Ascending aorta (tissue), 2 donors: ENCODE results near the gene TTBK2. TPM values are rescaled to one million over a fixed set of nuclear protein-coding genes. Genes with fewer than 3 reads are reported as not detected.
"Not testable (repeated sequence)": the region's sequence is repeated elsewhere in the genome, so short reads cannot be mapped to it uniquely, and the experiment has no call there.

Experiments
- DNase-seq, 2 donors: peaks; one replicate each; pipeline ENCODE4 v3.0.0-alpha.2; 2019; ENCODE audit warnings: low spot score in 2 of 2
- H3K27ac ChIP-seq, 2 donors: fragments of 200-600 bp; sonication (generic); one replicate each; pipeline ENCODE4 v1.5.1; 2016 to 2017; ENCODE audit warnings: mild to moderate bottlenecking in 1 of 2
- H3K27me3 ChIP-seq: fragments of 200-600 bp; sonication (generic); one replicate; pipeline ENCODE4 v1.5.1; 2017
- H3K36me3 ChIP-seq, 2 donors: fragments of 200-600 bp; sonication (generic); one replicate each; pipeline ENCODE4 v1.5.1; 2016
- H3K4me1 ChIP-seq, 2 donors: fragments of 200-600 bp; sonication (generic); one replicate each; pipeline ENCODE4 v1.5.1; 2016 to 2017; ENCODE audit warnings: mild to moderate bottlenecking in 1 of 2
- H3K4me3 ChIP-seq, 2 donors: fragments of 200-600 bp; sonication (generic); one replicate each; pipeline ENCODE4 v1.5.1; 2016 to 2017; ENCODE audit warnings: mild to moderate bottlenecking in 1 of 2
- H3K9me3 ChIP-seq, 2 donors: fragments of 200-600 bp; sonication (generic); one replicate each; pipeline ENCODE4 v1.5.1; 2016
- intact Hi-C: fragments of 100-400 bp; cut with DNase I; formaldehyde crosslinking; loops from one replicate; pipeline ENCODE4 v1.15.1; 2023
- total RNA-seq: library from RNA; depleted of rRNA; stranded (reverse); fragments of >200 nt; gene quantifications from one replicate; pipeline ENCODE4 v1.1.0, GENCODE V29; 2016
- TF ChIP-seq, protein P1 (sequence below), 3 experiments: fragments of 200-600 bp in 2 of 3; fragments of 450-650 bp in 1 of 3; sonication (generic) in 2 of 3; IDR thresholded peaks; one replicate each; pipeline ENCODE4 v1.5.1; 2016 to 2019; ENCODE audit warnings: antibody characterized with exemption in 3 of 3, mild to moderate bottlenecking in 1 of 3, moderate library complexity in 1 of 3

The TTBK2 gene
- total RNA-seq, 1 donor from 2014 or later: 25.3 TPM

DNA sequence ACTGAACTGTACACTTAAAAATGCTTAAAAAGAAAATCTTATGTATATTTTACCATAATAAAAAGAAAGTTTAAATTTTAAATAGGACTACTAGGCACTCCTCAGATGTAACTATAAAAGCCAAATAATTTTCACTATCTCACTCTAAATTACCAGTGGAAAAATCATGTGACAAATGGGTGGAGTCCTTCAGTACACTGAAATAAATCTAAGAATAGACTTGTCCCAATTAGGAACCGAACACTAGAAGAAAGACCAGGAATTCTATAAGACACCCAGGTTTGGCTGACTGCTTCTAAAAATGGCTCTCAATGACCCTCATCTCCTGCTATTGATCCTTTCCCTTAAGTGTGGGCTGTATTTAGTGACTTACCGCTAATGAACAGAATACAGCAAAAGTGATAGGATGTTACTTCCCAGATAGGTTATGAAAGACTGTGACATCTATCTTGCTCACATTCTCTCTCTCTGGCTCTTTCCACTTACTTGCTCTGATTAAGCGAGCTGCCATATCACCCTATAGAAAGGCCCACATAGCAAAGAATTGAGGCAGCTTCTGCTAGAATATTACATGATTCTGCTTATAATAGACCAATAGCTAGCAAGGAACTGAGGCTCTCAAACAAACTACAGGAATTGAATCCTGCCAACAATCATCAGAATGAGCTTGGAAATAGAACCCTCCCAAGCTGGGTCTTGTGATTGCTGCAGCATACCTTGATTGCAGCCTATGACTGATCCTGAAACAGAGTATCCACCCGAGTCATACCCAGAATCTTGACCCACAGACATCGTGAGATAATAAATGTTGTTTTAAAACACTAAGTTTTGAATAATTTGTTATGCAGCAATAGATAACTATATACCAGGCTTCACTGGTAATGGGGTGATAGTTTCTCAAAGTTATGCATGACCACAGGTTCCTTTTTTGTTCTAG is 16.9 kb downstream of the TTBK2 start:
- Histone ChIP-seq H3K4me3 (no peak overlapping the region), H3K36me3 (no peaks in the 10 kb centered on the region), H3K9me3 (no peaks in the 10 kb centered on the region), H3K27me3 (no peaks in the 10 kb centered on the region), H3K4me1 (peaks cover 0 to 2% of the 10 kb centered on the region in 2 donors), H3K27ac (peak overlapping the region in 1 of 2 donors; percentile 34)
- DNase-seq: no peak
- intact Hi-C loops: no loop called here
- TF ChIP-seq, protein P1, sequence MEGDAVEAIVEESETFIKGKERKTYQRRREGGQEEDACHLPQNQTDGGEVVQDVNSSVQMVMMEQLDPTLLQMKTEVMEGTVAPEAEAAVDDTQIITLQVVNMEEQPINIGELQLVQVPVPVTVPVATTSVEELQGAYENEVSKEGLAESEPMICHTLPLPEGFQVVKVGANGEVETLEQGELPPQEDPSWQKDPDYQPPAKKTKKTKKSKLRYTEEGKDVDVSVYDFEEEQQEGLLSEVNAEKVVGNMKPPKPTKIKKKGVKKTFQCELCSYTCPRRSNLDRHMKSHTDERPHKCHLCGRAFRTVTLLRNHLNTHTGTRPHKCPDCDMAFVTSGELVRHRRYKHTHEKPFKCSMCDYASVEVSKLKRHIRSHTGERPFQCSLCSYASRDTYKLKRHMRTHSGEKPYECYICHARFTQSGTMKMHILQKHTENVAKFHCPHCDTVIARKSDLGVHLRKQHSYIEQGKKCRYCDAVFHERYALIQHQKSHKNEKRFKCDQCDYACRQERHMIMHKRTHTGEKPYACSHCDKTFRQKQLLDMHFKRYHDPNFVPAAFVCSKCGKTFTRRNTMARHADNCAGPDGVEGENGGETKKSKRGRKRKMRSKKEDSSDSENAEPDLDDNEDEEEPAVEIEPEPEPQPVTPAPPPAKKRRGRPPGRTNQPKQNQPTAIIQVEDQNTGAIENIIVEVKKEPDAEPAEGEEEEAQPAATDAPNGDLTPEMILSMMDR (IDR thresholded peaks at IDR 0.05): no peak

DNA sequence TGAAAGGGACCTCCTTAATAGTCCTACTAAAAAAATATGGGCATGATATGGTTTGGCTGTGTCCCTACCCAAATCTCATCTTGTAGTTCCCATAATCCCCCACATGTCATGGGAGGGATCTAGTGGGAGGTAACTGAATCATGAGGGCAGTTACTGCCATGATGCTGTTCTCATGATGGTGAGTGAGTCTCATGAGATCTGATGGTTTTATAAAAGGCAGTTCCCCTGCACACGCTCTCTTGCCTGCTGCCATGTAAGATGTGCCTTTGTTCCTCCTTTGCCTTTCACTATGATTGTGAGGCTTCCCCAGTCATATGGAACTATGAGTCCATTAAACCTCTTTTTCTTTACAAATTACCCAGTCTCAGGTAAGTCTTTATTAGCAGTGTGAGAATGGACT is 26.7 kb downstream of the TTBK2 start:
- H3K27ac ChIP-seq, H3K4me3 ChIP-seq, H3K9me3 ChIP-seq, H3K27me3 ChIP-seq, DNase-seq, intact Hi-C loops, H3K36me3 ChIP-seq: not testable (repeated sequence)
- H3K4me1 ChIP-seq: peaks cover 0 to 12% of the 10 kb centered on the region in 2 donors

DNA sequence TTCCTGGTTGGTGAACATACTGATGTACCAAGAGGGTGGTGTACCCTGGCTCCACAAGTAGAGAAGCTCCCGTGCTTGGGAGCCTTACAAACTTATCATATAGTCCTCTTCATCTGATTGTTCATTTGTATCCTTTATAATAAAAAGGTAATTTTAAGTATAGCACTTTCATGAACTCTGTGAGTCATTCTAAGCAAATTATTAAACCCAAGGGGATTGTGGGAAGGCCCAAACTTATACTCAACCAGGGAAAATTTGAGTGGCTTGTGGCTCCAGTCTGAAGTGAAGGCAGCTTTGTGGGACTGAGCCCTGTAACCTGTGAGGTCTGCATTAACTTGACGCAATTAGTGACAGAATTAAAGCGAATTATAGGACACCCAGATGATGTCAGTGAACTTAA is 29.0 kb downstream of the TTBK2 start:
- intact Hi-C loops: no loop called here

DNA sequence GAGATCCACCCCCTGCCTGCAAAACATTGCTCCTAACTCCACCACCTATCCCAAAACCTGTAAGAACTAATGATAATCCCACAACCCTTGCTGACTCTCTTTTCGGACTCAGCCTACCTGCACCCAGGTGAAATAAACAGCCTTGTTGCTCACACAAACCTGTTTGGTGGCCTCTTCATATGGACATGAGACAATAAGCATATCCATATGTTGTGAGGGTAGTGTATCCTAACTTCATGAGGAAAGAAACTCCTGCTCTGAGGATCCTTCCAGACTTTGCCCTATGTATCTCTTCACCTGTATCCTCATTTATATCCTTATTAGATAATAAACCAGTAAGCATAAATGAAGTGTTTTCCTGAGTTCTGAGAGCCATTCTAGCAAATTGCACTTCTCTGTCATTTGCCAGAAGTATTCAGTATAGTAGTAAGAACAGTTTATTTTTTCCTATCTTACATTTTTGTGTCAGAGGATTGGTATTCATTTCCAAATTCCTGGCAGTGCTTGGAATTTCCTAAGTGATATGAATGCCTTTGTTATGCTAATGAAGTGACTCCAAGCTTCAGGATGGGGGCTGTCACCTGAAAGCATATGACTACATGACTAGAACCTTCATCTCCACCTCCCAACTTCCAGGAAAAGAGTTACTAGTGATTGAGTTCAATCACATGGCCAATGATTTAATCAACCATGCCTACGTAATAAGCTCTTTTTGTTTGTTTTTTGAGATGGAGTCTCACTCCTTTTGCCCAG is 30.2 kb downstream of the TTBK2 start:
- H3K4me3 ChIP-seq: no peak overlapping the region
- no peaks in the 10 kb centered on the region for H3K9me3 ChIP-seq
- H3K27ac ChIP-seq: no peak overlapping the region
- H3K4me1 ChIP-seq: peaks cover 0 to 12% of the 10 kb centered on the region in 2 donors
- TF ChIP-seq, protein P1 (IDR thresholded peaks at IDR 0.05): no peak
- DNase-seq: no peak
- no peaks in the 10 kb centered on the region for H3K27me3 ChIP-seq
- intact Hi-C loops: no loop called here
- H3K36me3 ChIP-seq: no peaks in the 10 kb centered on the region

More for the DNA sequence above, 29.0 kb downstream of the TTBK2 start:
- H3K27ac ChIP-seq: no peak overlapping the region
- H3K36me3 ChIP-seq: no peaks in the 10 kb centered on the region
- H3K4me3 ChIP-seq: no peak overlapping the region
- DNase-seq: no peak
- H3K27me3 ChIP-seq: no peaks in the 10 kb centered on the region
- TF ChIP-seq, protein P1 (IDR thresholded peaks at IDR 0.05): no peak
- no peaks in the 10 kb centered on the region for H3K9me3 ChIP-seq
- H3K4me1 ChIP-seq: peaks cover 0 to 12% of the 10 kb centered on the region in 2 donors

DNA sequence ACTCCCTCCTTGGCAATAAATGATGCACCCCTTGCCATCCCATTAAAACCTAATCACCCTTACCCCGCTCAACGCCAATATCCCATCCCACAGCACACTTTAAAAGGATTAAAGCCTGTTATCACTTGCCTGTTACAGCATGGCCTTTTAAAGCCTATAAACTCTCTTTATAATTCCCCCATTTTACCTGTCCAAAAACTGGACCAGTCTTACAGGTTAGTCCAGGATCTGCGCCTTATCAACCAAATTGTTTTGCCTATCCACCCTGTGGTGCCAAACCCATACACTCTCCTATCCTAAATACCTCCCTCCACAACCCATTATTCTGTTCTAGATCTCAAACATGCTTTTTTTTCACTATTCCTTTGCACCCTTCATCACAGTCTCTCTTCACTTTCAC is 33.2 kb downstream of the TTBK2 start:
- H3K27me3 ChIP-seq, H3K4me3 ChIP-seq, H3K9me3 ChIP-seq, H3K27ac ChIP-seq, intact Hi-C loops, H3K36me3 ChIP-seq, DNase-seq: not testable (repeated sequence)
- H3K4me1 ChIP-seq: peaks cover 0 to 12% of the 10 kb centered on the region in 2 donors

DNA sequence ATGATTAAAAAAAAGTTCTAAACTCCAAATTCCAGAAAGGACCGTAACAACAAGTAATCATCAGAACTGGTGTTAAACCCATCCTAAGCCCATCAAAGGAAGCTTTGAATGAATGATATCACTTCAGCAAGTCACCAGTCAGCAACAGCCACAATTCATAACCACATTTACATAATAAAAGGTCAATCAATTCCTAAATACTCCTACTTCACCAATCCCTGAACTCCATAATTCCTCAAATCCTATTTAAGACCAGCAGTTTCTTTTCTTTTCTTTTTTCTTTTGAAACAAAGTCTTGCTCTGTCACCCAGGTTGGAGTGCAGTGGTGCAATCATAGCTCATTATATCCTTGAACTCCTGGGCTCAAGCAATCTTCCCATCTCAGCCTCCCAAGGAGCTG is 40.5 kb downstream of the TTBK2 start:
- no peak overlapping the region for H3K4me3 ChIP-seq
- intact Hi-C loops: no loop called here
- no peak for DNase-seq

More for the DNA sequence above, 40.5 kb downstream of the TTBK2 start:
- H3K4me1 ChIP-seq: no peaks in the 10 kb centered on the region
- no peaks in the 10 kb centered on the region for H3K27me3 ChIP-seq
- H3K27ac ChIP-seq: no peak overlapping the region
- no peaks in the 10 kb centered on the region for H3K36me3 ChIP-seq
- H3K9me3 ChIP-seq: no peaks in the 10 kb centered on the region
- TF ChIP-seq, protein P1 (IDR thresholded peaks at IDR 0.05): no peak
